ENCODE results near the gene LEKR1.
"Not testable (repeated sequence)": the region's sequence is repeated elsewhere in the genome, so short reads cannot be mapped to it uniquely, and the experiment has no call there.

Gene LEKR1

DNA sequence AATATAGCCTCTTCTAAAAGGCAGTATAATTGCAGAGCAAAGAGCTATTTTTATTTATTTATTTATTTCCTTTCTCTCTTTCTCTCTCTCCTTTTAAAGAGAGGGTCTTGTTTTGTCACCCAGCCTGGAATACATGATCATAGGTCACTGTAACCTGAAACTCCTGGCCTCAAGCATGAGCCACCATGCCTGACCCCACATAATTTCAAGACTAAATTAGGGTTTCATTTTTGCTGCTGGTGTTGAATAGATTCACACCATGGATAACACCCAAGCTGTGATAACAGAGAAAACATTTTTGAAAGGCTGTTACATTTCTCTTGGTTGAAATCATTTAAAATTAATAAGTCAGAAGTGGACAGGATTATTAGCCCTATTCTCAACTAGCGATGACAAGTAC, 131.6 kb downstream of the LEKR1 start:
- no peak overlapping the region for H3K4me3 ChIP-seq (ENCODE audit: low read depth, low read length)
- peak; percentile 49 for DNase-seq (ENCODE audit: low read depth)
- TF ChIP-seq, protein P1, sequence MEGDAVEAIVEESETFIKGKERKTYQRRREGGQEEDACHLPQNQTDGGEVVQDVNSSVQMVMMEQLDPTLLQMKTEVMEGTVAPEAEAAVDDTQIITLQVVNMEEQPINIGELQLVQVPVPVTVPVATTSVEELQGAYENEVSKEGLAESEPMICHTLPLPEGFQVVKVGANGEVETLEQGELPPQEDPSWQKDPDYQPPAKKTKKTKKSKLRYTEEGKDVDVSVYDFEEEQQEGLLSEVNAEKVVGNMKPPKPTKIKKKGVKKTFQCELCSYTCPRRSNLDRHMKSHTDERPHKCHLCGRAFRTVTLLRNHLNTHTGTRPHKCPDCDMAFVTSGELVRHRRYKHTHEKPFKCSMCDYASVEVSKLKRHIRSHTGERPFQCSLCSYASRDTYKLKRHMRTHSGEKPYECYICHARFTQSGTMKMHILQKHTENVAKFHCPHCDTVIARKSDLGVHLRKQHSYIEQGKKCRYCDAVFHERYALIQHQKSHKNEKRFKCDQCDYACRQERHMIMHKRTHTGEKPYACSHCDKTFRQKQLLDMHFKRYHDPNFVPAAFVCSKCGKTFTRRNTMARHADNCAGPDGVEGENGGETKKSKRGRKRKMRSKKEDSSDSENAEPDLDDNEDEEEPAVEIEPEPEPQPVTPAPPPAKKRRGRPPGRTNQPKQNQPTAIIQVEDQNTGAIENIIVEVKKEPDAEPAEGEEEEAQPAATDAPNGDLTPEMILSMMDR (IDR thresholded peaks at IDR 0.05; ENCODE audit: low read depth, low read length, missing control alignments), result no peak

DNA sequence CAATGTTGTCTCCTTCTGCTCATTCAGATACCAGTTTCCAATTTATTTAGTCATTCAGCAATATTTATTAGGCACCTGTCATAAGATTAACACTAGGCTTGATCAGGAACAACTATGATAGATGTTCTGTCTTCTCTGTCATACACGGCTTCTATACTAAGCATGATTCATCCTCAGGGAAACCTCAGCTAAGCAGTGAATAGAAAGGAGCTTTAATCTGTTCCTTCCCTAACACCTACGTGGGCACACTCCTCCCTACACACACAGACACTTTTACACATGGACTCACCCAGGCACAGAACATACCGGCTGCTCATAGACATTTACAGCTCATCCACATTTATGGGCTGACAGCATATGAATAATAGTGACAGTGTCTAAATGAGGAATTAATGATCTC, 136.9 kb downstream of the LEKR1 start:
- TF ChIP-seq, protein P1 (IDR thresholded peaks at IDR 0.05; ENCODE audit: low read depth, low read length, missing control alignments), result no peak

DNA sequence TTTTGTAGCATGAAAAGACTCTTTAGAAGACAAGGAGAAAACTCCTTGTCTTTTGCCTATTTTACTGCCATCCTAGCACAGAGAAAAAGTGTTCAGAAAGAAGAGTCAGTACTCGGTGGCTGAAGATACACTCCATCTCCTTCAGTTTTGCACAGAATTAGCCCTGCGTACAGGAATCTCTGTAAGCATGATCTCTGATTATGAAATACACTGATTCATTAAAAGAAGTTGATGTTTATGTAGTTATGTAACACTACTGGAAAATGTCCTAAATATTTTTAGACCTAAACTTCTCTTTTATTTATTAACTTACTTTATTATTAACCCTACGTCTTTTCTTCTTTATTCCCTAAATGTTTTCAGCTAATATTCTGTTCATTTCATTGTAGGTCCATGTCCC, 138.4 kb downstream of the LEKR1 start:
- no peak overlapping the region for H3K4me3 ChIP-seq (ENCODE audit: low read depth, low read length)
- DNase-seq (ENCODE audit: low read depth), result no peak
- TF ChIP-seq, protein P1 (IDR thresholded peaks at IDR 0.05; ENCODE audit: low read depth, low read length, missing control alignments), result no peak

More for the DNA sequence above, 136.9 kb downstream of the LEKR1 start:
- no peak for DNase-seq (ENCODE audit: low read depth)
- no peak overlapping the region for H3K4me3 ChIP-seq (ENCODE audit: low read depth, low read length)

DNA sequence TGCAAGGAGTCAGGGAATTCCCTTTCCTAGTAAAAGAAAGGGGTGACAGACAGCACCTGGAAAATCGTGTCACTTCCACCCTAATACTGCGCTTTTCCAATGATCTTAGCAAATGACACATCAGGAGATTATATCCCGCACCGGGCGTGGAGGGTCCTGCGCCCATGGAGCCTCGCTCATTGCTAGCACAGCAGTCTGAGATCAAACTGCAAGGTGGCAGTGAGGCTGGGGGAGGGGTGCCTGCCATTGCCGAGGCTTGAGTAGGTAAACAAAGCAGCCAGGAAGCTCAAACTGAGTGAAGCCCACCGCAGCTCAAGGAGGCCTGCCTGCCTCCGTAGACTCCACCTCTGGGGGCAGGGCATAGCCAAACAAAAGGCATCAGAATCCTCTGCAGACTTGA, 140.2 kb downstream of the LEKR1 start:
- not testable (repeated sequence) for DNase-seq (ENCODE audit: low read depth); H3K4me3 ChIP-seq (ENCODE audit: low read depth, low read length)

DNA sequence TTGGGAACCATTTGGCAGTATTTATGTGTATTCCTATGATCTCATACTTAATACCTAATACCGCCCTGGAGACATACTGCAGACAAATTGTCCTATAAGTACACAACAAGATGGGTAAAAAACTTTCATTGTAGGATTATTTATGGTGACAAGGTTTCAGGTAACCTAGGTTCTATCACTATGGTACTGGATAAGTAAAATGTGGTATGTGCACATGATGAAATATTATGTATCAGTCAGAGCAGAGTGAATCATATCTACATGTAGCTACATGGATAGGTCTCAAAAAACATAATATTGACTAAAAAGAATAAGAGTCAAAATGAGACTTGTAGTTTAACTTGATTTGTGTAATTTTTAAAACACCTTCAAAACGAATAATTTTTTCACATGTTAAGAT, 147.8 kb downstream of the LEKR1 start:
- TF ChIP-seq, protein P1 (IDR thresholded peaks at IDR 0.05; ENCODE audit: low read depth, low read length, missing control alignments), result no peak
- no peak overlapping the region for H3K4me3 ChIP-seq (ENCODE audit: low read depth, low read length)
- DNase-seq (ENCODE audit: low read depth), result no peak

DNA sequence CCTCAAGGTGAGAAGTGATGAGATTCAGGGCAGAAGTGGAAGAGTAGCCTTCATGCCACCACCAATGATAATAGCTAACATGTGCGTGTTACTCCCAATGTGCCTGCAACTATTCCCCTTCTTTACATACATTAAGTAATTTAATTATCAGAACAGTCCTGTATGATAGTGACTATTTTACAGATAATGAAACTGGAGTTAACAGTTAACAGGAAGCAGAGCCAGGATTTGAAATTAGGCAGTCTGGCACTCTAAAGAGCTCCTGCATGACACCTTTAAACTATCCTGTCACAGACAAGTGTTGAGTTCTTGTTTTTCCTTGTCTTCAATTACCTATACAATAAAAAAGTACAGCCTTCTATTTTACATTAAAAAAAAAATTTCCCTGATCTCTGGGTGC, 148.8 kb downstream of the LEKR1 start:
- TF ChIP-seq, protein P1 (IDR thresholded peaks at IDR 0.05; ENCODE audit: low read depth, low read length, missing control alignments), result no peak
- no peak for DNase-seq (ENCODE audit: low read depth)
- no peak overlapping the region for H3K4me3 ChIP-seq (ENCODE audit: low read depth, low read length)

DNA sequence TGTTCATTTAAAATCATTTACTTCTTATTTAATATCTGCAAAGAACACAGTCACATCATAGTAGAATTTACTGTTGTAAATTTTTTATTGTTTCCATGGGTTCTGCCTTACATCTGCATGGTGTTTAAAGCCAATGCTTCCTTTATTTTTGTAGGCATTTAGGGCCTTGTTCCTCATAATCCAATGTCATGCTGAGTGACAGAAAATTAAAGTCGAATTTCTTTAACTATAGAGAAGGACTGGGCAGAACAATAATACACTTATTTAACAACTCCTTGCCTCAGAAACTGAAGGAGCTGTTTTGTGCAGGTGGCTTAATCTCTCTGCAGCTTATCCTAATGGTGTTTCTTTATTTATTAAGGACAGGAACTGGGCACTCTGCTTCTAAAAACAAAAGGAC, 149.6 kb downstream of the LEKR1 start:
- DNase-seq (ENCODE audit: low read depth), result no peak
- TF ChIP-seq, protein P1 (IDR thresholded peaks at IDR 0.05; ENCODE audit: low read depth, low read length, missing control alignments), result no peak

DNA sequence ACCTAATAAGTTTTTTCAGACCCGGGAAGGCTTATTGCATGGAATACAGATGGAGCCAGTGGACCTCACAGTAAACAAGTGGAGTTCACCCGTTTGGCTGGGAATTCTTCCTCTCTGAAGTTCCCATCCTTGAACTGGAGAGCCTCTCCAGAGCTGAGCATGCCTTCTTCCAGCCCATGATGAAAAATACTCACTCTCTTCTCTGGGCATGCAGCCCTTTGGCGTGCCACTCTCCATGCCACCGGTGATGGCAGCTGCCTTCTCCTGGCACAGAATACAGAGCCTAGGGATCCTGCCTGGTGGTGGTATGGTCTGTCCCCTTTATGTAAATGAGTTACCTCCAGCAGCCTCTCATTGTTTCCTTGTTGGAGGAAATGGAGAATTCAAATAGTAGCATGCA, 150.8 kb downstream of the LEKR1 start:
- DNase-seq (ENCODE audit: low read depth), result no peak
- TF ChIP-seq, protein P1 (IDR thresholded peaks at IDR 0.05; ENCODE audit: low read depth, low read length, missing control alignments), result no peak
- no peak overlapping the region for H3K4me3 ChIP-seq (ENCODE audit: low read depth, low read length)

More for the DNA sequence above, 149.6 kb downstream of the LEKR1 start:
- H3K4me3 ChIP-seq (ENCODE audit: low read depth, low read length), result no peak overlapping the region
